GM18498 (cell line): ENCODE data around the gene SLC29A3.
"Not testable (repeated sequence)": the region's sequence is repeated elsewhere in the genome, so short reads cannot be mapped to it uniquely, and the experiment has no call there.

Experiments used
- ATAC-seq: cut with Tn5 transposase; IDR thresholded peaks from one replicate; pipeline ENCODE4 v1.9.1; 2021; ENCODE audit warnings: mild to moderate bottlenecking, moderate library complexity; ENCODE audit not compliant: unreplicated experiment

Gene SLC29A3

DNA sequence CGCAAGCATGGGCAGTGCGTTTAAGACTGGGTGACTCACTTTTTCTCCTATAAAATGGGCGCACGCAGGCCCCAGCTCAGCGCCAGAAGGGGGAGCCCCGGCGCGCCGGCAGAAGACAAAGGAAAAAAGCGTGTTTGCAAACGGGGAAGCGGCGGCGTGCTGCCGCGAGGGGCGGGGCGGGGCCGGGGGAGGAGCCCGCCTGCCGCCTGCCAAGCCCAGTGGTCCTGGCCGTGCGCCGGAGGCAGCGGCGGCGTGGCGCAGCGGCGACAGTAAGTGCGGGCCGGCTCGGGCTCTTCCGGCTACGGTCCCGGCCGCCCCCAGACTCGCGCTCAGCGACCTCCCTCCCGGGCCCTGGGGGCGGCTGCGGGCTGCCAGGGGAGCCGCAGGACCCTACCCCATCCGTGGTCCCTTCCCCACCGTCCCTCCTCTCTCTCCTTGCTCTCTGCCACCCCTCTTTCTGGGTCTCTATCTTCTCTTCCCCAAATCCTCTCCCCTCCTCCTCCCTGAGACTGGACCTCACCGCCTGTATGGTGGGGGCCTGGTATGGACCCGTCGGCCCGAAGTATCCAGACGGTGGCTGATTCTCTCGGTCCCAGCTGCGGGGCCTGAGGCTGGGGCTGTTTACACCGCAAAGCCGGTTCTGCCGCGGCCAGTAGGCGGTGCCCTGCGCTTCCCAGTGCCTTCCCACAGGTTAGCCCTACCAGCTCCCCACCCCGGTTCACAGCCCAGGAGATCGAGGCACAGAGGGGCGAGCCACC lies at the start of gene SLC29A3:
Gene SLC29A3, plus strand, starts transcription at position 218 of the 758 bp plus-strand sequence. Its CDS starts 51 bp downstream, at position 269.
- peak; percentile 83 for ATAC-seq

DNA sequence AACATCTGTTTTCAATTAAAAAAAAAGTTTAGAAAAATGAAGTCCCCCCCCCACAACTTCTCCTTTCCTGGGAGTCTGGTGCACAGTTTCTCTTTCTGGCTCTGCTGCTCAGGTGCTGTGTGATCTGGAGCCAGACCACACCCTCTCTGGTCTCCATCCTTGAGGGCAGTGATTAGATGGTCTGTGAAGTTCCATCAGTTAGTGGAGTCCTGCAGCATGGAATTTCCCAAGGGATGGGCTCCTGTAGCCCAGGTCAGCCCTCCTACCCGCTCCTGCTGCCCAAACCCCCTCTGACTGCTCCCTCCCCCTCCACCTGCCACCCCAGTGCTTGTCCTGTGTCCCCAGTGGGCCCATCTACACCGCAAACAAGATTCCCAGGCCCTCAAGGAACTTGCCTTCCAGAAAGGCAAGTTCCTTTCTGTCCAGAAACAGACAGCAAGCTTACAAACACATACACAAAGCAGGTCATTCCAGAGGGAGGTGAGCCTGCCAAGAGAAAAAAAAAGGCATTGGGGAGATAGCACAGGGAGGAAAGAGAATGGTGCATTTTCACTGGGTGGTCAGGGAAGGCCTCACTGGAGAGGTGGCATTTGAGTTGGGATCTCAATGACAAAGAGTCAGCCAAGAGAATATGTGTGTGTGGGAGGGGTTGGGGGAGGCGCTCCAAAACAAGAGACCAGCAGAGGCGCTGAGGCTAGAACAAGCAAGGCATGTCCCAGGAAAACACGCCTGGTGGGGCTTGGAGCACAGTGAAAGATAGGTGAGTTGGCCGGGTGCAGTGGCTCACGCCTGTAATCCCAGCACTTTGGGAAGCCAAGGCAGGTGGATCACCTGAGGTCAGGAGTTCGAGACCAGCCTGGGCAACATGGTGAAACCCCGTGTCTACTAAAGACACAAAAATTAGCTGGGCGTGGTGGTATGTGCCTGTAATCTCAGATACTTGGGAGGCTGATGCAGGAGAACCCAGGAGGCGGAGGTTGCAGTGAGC lies 49.5 kb upstream of the SLC29A3 start:
- ATAC-seq = no peak

GRCh38 chr10:71270301-71271220 lies 48.5 kb upstream of the SLC29A3 start:
- ATAC-seq = no peak

DNA sequence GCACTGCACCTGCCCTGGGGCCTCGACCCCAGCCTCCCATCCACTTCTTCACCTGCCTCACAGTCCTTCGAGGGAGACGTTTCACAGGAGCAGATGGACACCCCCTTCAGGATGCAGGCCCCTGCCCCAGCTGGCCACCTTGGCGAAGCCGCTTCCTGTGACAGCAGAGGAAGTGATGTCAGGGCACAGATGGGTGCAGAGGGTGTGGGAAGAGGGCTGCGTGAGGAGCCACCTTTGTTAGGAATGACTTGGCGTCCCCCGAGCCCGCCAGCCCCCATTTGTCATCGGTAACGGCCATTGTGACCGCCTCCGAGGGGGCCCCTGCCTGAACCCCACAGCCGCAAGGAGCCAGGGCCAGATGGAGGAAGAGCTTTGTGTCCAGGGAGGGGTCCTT lies 47.4 kb upstream of the SLC29A3 start:
- no peak for ATAC-seq

DNA sequence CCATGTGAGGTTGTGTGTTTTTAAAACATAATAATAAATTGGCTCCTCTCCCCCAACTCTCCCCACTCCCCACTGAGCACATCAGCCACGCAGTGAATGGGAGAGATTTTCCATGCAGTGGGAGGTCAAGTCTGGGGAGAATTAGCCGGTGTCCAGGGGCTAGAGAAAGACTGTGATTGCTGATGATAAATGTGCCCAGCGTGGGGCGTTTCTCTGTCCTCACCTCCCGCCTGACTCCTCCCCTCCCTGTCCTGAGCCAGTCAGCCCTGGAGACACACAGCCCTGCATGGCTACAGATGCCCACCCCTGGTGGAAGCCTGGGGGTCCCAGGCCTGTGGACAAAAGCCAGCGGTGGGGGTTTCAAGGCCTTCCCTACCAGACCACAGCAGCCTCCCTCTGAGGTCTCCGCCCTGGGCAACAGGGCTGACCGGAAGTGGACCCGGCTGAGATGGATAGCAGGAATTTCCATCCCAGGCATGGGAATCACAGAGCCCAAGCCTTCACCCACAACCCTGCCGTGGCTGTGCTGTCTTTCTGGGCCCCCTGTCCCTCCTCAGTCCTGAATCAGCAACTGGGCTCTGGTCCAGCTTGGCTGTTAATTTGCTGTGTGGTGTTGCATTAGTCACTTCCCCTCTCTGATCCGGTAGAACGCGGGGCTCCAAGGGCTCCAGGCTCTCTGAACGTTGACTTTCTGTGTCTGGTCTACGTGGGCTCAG lies 46.8 kb upstream of the SLC29A3 start:
- no peak for ATAC-seq

GRCh38 chr10:71272974-71273373 lies 46.1 kb upstream of the SLC29A3 start:
- not testable (repeated sequence) for ATAC-seq

DNA sequence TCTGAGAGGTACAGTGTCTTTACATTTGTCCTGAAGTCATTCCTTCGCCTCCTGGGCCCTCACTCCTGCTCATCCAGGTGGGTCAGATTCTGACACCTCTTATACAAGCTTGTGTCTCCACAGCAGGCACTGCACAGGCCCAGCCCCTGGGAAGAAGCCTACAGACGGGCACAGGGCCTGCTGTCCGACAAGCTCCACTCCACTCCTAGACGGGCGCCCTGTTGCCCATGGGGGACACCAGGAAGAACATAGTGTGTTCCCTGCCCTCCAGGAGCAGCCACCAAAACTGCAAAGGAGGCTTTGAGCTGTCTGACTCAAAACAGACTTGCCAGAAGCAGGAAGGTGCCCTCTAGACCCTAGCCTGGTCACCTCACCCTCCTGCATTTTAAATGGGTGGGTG lies 45.6 kb upstream of the SLC29A3 start:
- no peak for ATAC-seq

- ATAC-seq = no peak
These were observed 43.9 kb upstream of the SLC29A3 start for GRCh38 chr10:71274901-71275796.

GRCh38 chr10:71276873-71277272 lies 42.2 kb upstream of the SLC29A3 start:
- no peak for ATAC-seq

- no peak for ATAC-seq
These were observed 41.0 kb upstream of the SLC29A3 start for GRCh38 chr10:71277914-71278665.

DNA sequence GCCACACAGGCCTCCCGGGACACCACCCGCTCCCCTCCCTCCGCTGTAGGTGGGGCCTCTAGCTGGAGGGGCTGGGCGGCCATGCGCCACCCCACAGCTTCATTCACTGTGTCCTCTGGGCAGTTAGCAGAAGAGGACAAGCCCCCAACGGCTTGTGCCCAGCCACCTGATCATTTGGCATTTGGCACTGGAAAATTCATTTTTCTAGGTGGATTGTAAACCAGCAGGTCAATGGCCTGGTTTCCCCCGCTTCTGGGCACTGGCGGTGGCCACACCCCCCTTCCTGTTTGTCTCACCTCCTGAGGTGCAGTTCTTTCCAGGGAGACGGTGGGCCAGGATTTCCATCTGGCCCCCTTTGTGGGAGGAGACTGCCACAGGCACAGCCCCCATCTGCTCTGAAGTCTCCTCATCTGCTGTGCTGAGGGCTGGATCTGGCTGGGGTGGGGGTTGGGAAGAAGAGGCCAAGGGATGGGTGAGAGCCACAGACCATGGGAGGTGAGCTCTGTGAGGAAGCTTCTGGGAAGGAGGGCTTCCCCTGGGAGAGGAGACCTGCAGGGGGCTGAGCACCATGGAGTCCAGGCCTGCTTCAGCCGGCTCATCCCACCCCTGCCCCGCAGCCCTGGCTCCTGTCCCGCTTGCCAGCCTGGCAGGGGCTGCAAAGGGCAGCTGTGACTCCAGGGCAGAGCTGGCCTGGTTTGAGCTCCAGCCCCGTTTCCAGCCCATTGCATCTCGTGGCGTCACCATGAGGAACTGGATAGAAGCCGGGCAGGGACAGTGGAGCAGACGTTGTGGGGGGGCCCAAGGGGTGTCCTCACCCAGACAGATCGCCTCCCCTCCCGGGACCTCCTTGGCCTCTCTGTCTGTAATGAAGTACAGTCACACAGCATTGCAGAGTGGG lies 40.1 kb upstream of the SLC29A3 start:
- ATAC-seq = no peak

DNA sequence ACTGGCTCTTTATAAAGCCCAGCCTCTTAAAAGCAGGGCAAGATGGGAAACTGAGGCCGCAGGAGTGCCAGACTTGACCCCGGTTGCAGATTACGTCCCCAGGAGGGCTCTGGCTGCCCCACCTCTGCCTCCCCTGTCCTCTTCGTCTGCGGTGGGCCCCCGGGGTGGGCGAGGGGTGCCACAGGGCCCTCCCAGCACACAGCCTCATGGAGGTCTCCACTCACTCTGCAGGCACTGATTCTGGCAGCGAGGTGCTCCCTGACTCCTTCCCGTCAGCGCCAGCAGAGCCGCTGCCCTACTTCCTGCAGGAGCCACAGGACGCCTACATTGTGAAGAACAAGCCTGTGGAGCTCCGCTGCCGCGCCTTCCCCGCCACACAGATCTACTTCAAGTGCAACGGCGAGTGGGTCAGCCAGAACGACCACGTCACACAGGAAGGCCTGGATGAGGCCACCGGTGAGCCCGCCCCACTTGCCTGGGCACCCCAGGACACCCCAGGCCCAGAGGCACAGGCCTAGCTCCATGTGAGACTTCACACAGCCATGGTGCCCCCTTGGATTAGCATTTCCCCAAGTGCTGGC lies 39.4 kb upstream of the SLC29A3 start:
- ATAC-seq = no peak

GRCh38 chr10:71280216-71280615 lies 38.8 kb upstream of the SLC29A3 start:
- ATAC-seq = no peak

DNA sequence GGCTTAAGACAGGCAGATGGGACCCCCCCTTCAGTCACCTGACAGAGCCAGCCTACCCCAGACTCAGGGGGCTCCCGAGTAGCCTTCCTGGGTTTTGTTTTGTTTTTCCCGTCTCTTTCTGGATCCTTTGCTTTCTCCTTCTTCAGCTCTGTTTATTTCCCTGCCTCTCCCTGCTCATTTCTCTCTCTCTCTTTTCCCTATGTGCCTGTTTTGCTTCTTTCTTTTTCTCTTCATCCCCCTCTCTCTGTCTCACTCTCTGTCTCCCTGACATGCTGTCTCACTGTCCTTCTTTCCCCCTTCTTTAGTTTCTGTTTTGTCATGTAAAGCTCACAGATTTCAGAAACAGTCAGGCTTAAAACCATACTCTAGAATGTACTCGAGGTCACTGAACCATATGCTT lies 38.2 kb upstream of the SLC29A3 start:
- no peak for ATAC-seq

- no peak for ATAC-seq
These were observed 37.3 kb upstream of the SLC29A3 start for GRCh38 chr10:71281646-71282322.

- ATAC-seq = no peak
These were observed 36.8 kb upstream of the SLC29A3 start for GRCh38 chr10:71282323-71282680.

DNA sequence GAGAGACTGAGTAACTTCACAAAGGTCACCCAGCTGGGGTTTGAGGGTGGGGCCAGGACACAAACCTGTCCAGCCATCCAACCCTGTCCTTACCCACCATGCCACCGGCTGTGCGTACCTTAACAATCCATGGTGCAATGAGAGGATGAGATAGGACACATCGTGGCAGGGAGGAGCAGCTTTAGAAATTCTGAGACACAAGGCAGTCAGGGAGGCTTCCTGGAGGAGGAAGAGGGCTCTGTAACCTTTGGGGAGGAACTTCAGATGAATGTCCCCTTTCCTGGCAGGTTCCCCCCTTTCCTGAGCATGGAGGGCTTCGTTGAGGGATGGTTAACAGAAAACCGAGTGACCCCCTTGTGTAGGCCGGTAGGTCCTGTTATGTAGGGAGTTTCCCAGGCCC lies 35.6 kb upstream of the SLC29A3 start:
- no peak for ATAC-seq
